ENCODE measurements around the gene CCL17.

CCL17 gene

GRCh38 chr16:57381791-57382534 lies 22.6 kb upstream of the CCL17 start (continued):
- no peak for TF ChIP-seq PRDM2 (tag by site-specific recombination; IDR thresholded peaks at IDR 0.05; ENCODE audit: borderline replicate concordance)
- no peak for TF ChIP-seq ZNF10 (tag by site-specific recombination; IDR thresholded peaks at IDR 0.05)
- TF ChIP-seq GLIS1 (tag by site-specific recombination; IDR thresholded peaks at IDR 0.05), result no peak
- TF ChIP-seq ZNF112 (tag by site-specific recombination; IDR thresholded peaks at IDR 0.05), result no peak
- no peak for TF ChIP-seq REPIN1 (tag by site-specific recombination; IDR thresholded peaks at IDR 0.05; ENCODE audit: low read depth)
- no peak for TF ChIP-seq ZFP69B (tag by site-specific recombination; IDR thresholded peaks at IDR 0.05)

GRCh38 chr16:57382535-57383275 lies 21.9 kb upstream of the CCL17 start:
- Histone ChIP-seq H3K36me3 (ENCODE audit: control insufficient read depth in 2 of 2, insufficient read depth in 1 of 2, low read length in 2 of 2) (no peaks in the 10 kb centered on the region), H3K9me3 (ENCODE audit: control insufficient read depth, insufficient read depth, low read depth, low read length) (no peaks in the 10 kb centered on the region), H3K27ac (ENCODE audit: extremely low read depth, low read depth, low read length) (no peak overlapping the region), H3K4me1 (ENCODE audit: control insufficient read depth, insufficient read depth, low read length) (0 out of 2 replicates have a peak, but pooled peaks cover 4% of the 10 kb centered on the region), H3K4me3 (ENCODE audit: low read depth, low read length) (no peak overlapping the region)
- POLR2A ChIA-PET, result no interaction called here
- CTCF ChIA-PET, result interaction anchor here (0.6 kb wide), 1 partner anchor 81 kb away, joined by 3 read pairs; no protein-coding TSS in a partner anchor
- TF ChIP-seq ZBTB8A (tag by site-specific recombination; IDR thresholded peaks at IDR 0.05) (no peak), CTCF (tag by site-specific recombination; IDR thresholded peaks at IDR 0.05) (0 out of 2 replicates have a peak, but pooled peaks have one; percentile 21)

GRCh38 chr16:57383276-57384247 lies 21.0 kb upstream of the CCL17 start:
- CTCF ChIA-PET, result no interaction called here
- TF ChIP-seq ZNF555 (tag by site-specific recombination; conservative IDR thresholded peaks at IDR 0.05), result no peak
- peak; percentile 64 for TF ChIP-seq ZNF692 (tag by site-specific recombination; IDR thresholded peaks at IDR 0.05)
- TF ChIP-seq ZNF664 (tag by site-specific recombination; IDR thresholded peaks at IDR 0.05), result no peak
- TF ChIP-seq ZNF549 (tag by site-specific recombination; IDR thresholded peaks at IDR 0.05), result no peak
- TF ChIP-seq KLF1 (tag by site-specific recombination; IDR thresholded peaks at IDR 0.05), result peak; percentile 69
- Histone ChIP-seq H3K4me1 (ENCODE audit: control insufficient read depth, insufficient read depth, low read length) (no peaks in the 10 kb centered on the region), H3K36me3 (ENCODE audit: control insufficient read depth in 2 of 2, insufficient read depth in 1 of 2, low read length in 2 of 2) (no peaks in the 10 kb centered on the region), H3K27ac (ENCODE audit: extremely low read depth, low read depth, low read length) (no peak overlapping the region), H3K4me3 (ENCODE audit: low read depth, low read length) (no peak overlapping the region), H3K9me3 (ENCODE audit: control insufficient read depth, insufficient read depth, low read depth, low read length) (no peaks in the 10 kb centered on the region)
- POLR2A ChIA-PET, result no interaction called here
